Astrocyte (in vitro differentiated cells and primary cell): Measurements from ENCODE around the gene INPP4B.

Source experiments
- EZH2 ChIP-seq: IDR thresholded peaks from 2 replicates; pipeline ENCODE4 v1.6.1; 2012; ENCODE audit warnings: mild to moderate bottlenecking, low read length, inconsistent platforms; ENCODE audit not compliant: insufficient read depth
- TF ChIP-seq, protein P1 (sequence below): IDR thresholded peaks from 2 replicates; pipeline ENCODE4 v1.5.1; 2011; ENCODE audit warnings: low read depth, mild to moderate bottlenecking, inconsistent platforms, low read length, moderate library complexity; ENCODE audit not compliant: insufficient read depth

GRCh38 chr4:142314686-142315085 is 531.4 kb downstream of the INPP4B start:
- TF ChIP-seq, protein P1, sequence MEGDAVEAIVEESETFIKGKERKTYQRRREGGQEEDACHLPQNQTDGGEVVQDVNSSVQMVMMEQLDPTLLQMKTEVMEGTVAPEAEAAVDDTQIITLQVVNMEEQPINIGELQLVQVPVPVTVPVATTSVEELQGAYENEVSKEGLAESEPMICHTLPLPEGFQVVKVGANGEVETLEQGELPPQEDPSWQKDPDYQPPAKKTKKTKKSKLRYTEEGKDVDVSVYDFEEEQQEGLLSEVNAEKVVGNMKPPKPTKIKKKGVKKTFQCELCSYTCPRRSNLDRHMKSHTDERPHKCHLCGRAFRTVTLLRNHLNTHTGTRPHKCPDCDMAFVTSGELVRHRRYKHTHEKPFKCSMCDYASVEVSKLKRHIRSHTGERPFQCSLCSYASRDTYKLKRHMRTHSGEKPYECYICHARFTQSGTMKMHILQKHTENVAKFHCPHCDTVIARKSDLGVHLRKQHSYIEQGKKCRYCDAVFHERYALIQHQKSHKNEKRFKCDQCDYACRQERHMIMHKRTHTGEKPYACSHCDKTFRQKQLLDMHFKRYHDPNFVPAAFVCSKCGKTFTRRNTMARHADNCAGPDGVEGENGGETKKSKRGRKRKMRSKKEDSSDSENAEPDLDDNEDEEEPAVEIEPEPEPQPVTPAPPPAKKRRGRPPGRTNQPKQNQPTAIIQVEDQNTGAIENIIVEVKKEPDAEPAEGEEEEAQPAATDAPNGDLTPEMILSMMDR = no peak
- no peak for TF ChIP-seq EZH2
